GM21717 (cell line): ENCODE results near the gene CSNK2A2.

Experiments
- ATAC-seq: cut with Tn5 transposase; IDR thresholded peaks from one replicate; pipeline ENCODE4 v1.9.1; 2021; ENCODE audit warnings: mild to moderate bottlenecking, moderate library complexity; ENCODE audit not compliant: unreplicated experiment

Gene CSNK2A2

GRCh38 chr16:58200004-58200797 lies 2.3 kb upstream of the CSNK2A2 start:
- no peak for ATAC-seq

GRCh38 chr16:58198803-58199411 lies 1.0 kb upstream of the CSNK2A2 start:
- ATAC-seq = no peak

DNA sequence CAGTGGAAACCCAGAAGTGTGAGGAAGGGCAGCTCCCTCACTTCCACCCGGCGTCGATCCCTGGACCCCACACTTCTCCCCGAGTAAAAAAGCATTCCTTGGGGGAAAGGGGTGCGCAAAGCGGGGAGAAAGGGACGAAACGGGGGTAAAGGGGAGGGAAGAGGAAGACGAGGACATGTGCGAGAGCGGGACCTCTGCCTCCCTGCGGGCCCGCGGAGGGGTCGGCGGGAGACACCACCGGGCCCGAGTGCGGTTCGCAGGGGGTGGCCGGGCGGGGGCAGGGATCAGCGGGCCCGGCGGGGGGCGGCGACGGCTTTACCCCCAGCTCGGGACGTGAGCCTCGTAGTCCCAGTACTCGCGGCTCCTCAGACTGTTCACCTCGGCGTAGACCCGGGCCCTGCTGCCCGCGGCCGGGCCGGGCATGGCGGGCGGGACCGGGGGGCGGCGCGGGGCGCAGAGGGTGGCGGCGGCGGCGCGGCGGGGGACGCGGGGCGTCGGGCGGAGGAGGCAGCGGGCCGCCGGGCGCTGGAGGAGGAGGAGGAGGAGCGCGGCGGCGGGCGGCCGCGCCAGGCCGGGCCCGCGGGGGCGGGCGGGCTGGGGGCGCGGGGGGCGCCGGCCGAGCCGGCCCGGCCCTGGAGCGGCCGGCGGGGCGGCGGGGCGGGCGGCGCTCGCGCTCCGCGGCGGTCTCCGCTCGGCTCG lies 443 bp downstream of the CSNK2A2 start:
- peak; percentile 26 for ATAC-seq

DNA sequence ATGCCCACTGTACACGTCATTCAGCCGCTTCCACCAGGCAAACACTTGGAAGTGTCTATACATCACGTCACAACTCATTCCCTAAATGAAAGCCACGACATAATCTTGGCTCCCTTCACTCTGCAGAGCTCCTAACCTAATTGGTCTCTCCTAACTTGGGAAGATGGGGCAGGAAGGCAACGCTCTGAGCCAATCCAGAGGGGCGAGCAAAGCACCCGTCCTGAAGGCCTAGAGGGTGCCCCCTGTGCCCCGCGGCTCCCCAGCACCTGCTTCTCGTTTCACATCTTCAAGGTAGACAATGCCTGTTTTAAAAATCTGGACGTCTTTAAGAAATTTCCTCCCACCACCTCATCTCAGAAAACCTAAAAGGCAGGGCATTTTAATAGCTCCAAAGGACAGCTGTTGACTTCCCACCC lies 1.0 kb downstream of the CSNK2A2 start:
- no peak for ATAC-seq

GRCh38 chr16:58195771-58196170 lies 2.1 kb downstream of the CSNK2A2 start:
- no peak for ATAC-seq

- no peak for ATAC-seq
Observed at GRCh38 chr16:58195344-58195743, 2.6 kb downstream of the CSNK2A2 start.

- no peak for ATAC-seq
Observed at GRCh38 chr16:58194790-58195189, 3.1 kb downstream of the CSNK2A2 start.

GRCh38 chr16:58187665-58188421 lies 10.1 kb downstream of the CSNK2A2 start:
- ATAC-seq = no peak

- no peak for ATAC-seq
Observed at GRCh38 chr16:58187092-58187491, 10.8 kb downstream of the CSNK2A2 start.

- no peak for ATAC-seq
Observed at GRCh38 chr16:58186176-58186944, 11.5 kb downstream of the CSNK2A2 start.

DNA sequence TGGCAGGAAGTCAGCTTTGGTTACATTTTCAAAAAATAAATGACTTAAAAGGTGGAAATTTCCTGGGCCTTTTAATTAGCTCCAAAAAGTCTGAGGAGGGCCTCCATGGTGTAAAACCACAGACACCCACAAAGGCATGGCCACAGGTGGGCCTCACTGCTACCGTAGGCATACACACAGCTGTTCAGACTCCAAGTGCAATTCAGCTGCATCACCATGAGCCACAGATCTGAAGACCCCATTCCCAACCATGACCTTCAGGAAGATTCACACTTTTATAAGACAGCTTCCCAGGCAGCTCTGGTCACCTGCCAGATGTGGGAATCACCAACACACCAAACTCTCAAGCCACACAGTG lies 20.6 kb downstream of the CSNK2A2 start:
- ATAC-seq = no peak

GRCh38 chr16:58176608-58177352 lies 21.1 kb downstream of the CSNK2A2 start:
- no peak for ATAC-seq

GRCh38 chr16:58170223-58170622 lies 27.7 kb downstream of the CSNK2A2 start:
- no peak for ATAC-seq

DNA sequence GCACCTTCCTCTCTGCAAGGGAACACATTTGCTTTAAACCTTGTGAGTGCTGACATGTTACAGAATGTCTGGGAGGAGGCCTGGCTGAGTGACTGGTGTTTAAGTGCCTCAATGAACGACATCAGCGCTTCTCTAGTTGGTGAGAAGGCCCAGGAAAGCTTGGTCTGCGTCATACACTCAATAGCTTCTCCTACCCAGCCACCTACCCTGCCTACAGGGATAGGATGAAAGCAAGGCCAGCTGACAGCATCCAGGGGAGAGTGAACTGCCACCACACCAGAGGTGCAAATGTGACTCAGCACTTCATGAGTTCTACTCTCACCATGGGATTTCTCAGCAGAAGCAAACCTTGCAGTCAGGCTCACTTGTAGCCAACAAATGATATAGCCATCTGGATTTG lies 37.1 kb downstream of the CSNK2A2 start:
- no peak for ATAC-seq

- ATAC-seq = no peak
Observed at GRCh38 chr16:58158725-58159124, 39.2 kb downstream of the CSNK2A2 start.

DNA sequence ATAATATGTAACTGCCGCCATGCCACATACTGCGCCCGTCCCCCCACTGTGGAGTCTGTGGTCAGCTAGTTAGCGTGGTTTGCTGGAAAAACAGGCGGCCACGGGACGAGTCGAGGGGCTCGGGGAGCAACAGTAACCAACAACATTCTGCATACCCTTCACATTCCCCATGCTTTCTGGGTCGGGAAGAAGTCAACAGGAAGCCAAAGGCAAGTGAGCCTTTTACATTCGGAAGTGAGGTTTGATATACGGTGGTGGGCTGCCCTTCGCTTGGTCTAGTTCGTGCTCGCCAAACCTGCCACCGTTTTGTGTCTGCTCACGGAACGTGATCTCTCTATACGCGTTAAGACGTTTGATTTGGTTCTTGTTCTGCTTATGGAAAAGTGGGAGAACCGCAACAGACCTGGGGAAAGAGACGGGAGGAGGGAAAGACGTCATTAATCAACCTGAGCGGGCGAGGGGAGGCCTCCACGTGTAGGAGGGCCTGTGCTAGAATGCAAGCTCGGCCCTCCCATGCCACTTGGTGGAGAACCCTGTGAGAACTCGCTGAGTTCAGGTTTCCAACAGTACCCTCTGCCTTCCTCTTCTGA lies 39.9 kb downstream of the CSNK2A2 start:
- ATAC-seq = no peak

GRCh38 chr16:58157239-58157638 lies 40.7 kb downstream of the CSNK2A2 start:
- no peak for ATAC-seq

DNA sequence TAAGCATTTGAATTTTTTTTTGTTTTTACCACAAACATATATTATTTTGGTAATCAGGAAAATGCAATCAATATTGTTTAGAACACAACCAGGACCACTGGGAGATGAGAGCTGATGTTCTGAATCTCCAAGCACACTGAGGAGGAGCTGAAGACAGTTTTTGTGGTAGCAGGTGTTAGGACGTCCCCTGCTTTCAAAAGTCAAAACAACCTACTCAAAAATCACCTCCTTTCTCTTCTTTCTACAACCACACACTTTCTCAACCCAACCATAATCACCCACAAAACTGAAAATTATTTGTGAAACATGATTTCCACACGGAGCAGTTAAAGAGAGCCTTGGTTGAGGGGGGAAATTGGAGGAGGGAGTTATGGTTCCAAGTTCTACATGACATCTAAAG lies 42.1 kb downstream of the CSNK2A2 start:
- ATAC-seq = no peak

DNA sequence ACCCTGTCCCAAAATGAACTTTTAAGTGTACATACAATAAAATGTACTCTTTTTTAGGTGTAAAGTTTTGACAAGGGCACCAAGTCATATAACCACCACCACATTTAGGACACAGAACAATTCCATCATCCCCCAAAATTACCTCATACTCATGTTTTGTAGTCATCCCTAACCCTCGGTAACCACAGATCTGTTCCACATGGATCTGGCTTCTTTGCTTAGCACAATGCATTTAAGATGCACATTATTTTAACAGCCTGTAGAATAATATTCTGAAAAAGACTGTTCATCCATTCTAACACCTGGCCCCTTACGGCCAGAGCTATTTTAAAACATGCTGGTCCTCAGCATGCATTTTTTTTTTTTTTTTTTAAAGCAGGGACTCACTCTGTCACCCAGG lies 43.6 kb downstream of the CSNK2A2 start:
- no peak for ATAC-seq
